CD1c-positive myeloid dendritic cell (primary cell): ENCODE results near the gene BFAR.
"Not testable (repeated sequence)": the region's sequence is repeated elsewhere in the genome, so short reads cannot be mapped to it uniquely, and the experiment has no call there.

ENCODE experiments used
- DNase-seq: peaks from one replicate; pipeline ENCODE4 v3.0.0-alpha.2; 2016; ENCODE audit errors: extremely low spot score

Gene BFAR

DNA sequence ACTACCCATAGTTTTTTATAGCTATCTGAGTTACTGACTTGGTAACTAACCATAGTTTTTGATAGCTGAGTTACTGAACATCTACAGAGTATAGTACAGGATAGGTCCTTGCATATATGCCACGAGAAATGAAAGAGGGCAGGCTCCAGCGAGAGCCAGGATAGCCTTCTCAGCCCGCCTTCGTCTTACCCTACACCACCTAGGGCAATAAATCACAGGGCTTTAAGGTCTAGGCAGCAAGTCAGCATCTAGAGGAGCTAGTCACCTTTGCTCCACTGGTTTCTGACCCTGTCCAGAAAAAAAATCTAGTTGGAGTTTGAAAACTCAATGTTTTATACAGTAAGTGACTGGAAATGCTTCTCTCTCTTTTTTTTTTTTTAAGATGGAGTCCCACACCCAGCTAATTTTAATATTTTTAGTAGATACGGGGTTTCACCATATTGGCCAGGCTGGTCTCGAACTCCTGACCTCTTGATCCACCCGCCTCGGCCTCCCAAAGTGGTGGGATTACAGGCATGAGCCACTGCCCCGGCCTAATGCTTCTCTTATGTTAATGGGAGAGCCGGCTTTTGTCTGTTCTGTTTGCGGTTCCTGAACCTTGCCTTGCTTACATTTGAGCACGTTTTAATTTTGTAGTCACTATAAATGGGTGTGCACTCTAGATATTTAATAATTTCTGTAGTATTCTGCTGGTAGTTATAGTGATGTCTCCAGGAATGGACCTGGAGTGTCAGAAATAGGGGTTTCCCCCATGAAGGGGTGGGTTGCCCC is 2.8 kb downstream of the BFAR start:
- no peak for DNase-seq

DNA sequence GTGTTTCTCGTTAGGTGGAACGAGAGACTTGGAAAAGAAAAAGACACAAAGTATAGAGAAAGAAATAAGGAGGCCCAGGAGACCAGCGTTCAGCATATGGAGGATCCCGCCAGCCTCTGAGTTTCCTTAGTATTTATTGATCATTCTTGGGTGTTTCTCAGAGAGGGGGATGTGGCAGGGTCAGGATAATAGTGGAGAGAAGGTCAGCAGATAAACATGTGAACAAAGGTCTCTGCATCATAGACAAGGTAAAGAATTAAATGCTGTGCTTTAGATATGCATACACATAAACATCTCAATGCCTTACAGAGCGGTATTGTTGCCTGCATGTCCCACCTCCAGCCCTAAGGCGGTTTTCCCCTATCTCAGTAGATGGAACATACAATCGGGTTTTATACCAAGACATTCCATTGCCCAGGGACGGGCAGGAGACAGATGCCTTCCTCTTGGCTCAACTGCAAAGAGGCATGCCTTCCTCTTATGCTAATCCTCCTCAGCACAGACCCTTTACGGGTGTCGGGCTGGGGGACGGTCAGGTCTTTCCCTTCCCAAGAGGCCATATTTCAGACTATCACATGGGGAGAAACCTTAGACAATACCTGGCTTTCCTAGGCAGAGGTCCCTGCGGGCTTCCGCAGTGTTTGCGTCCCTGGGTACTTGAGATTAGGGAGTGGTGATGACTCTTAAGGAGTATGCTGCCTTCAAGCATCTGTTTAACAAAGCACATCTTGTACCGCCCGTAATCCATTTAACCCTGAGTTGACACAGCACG is 3.6 kb downstream of the BFAR start:
- not testable (repeated sequence) for DNase-seq

DNA sequence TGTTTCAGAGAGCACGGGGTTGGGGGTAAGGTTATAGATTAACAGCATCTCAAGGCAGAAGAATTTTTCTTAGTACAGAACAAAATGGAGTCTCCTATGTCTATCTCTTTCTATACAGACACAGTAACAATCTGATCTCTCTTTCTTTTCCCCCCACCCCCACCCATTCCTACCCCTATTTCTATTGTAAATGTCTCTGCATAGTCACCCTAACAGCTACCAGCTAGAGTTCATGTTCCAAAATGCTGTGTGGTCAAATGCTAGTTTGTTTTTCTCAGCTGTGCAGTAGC is 4.1 kb downstream of the BFAR start:
- not testable (repeated sequence) for DNase-seq

DNA sequence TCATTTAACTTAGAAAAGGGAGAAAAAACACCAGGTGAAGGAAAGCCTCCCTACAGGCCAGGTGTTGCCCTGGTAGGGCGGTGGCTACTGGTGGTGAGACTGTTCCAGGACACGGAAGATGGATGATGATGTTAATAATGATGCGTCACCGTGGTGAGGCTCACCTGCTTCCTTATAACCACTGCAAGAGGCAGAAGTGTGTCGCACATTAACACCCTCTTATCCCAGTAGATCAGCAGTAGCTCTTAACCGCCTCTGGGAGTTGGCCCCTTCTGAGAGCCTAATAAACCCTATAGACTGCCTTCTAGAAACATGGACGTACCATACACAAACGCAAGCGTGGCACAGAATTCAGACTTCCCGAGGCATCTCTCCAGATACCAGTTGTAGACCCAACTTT is 7.8 kb downstream of the BFAR start:
- DNase-seq: no peak

DNA sequence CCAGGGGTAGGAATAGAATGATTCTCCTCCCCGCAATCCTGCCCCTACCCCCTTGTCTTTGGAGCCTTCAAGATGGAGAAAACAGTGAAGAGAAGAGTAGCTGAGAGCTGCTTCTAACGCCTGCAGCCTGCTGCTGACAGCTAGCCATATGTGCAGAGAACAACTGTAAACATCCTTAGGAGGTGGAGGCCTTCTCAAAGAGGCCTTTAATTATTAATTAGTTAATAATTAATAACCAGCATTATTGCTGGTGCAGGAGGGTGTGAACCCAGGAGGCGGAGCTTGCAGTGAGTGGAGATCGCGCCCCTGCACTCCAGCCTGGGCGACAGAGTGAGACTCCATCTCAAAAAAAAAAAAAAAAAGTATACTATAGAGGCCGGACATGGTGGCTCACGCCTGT is 8.5 kb downstream of the BFAR start:
- no peak for DNase-seq

DNA sequence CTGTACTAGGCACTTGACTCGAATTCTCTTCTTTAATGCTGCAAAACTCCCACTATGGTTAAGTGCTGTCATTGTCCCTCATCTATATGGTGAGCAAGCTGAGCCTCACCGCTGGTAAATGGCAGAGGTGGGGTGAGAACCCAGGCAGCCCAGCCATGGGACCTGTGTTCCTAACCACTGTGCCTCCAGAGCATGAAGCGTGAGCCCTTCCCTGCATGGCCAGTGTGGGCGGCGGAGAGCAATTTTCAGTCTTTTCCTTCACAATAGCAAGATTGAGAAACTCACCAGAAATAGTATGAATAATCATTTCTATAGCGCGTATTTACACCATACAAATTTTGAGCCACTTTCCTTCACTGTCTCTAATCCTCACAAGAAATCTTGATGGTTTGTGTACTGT is 9.2 kb downstream of the BFAR start:
- no peak for DNase-seq

DNA sequence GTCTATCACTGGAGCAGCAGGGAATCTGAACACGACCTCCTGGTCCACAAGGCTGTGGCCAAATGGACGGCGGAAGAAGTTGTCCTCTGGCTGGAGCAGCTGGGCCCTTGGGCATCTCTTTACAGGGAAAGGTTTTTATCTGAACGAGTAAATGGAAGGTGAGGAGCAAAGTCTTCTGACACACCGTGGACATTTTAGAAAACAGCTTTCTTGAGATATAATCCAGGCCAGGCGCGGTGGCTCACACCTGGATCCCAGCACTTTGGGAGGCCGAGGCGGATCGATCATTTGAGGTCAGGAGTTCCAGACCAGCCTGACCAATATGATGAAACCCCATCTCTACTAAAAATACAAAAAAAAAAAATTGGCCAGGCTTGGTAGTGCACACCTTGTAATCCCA is 17.1 kb downstream of the BFAR start:
- no peak for DNase-seq

DNA sequence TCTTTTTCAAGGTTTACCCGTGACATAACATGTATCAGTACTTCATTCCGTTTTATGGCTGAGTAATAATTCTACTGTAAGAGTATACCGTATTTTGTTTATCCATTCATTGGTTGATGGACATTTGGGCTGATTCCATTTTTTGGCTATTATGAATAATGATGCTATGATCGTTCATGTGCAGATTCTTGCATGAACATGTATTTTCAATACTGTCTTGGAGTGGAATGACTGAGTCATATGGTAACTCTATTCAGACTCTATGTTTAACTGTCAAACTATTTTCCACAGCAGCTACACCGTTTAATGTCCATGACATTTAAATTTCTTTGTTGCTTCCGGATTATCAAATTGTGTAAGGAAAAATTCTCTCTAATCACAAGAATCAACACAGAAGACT is 17.9 kb downstream of the BFAR start:
- DNase-seq: no peak

DNA sequence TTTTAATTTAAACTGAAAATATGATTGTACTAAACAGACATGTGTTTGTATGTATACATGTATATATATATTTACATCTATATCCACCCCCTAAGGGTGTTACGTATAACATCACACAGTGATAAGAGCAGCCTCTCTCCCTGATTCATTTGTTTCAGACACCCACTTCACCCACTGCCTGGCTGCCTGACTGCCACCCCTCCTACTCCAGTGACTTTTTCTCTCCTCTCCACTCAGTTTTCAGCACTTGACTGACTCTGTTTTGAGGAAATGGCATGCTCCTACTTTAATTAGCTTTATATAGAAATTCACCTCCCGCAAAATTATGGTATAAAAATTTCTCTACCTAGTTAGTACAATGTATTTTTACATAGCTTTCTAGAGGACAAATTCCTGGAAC is 20.0 kb downstream of the BFAR start:
- no peak for DNase-seq

DNA sequence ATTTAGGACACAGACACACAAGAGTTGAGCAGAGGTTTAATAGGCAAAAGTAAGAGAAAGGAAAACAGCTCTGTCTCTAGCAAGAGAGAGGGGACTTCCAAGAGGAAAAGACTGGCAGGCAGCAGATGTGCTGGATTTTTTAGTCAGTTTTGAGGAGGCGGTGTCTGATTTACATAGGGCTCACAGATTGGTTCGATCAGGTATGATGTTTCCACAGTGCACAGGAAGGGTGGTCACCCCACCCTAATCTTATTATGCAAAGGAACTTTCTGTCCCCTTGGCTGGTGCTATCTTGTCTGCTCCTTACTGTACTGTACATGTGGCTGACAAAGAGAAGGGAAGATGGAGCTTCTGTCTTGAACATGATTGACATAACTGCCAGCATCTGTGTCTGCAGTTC is 25.3 kb downstream of the BFAR start:
- DNase-seq: no peak

DNA sequence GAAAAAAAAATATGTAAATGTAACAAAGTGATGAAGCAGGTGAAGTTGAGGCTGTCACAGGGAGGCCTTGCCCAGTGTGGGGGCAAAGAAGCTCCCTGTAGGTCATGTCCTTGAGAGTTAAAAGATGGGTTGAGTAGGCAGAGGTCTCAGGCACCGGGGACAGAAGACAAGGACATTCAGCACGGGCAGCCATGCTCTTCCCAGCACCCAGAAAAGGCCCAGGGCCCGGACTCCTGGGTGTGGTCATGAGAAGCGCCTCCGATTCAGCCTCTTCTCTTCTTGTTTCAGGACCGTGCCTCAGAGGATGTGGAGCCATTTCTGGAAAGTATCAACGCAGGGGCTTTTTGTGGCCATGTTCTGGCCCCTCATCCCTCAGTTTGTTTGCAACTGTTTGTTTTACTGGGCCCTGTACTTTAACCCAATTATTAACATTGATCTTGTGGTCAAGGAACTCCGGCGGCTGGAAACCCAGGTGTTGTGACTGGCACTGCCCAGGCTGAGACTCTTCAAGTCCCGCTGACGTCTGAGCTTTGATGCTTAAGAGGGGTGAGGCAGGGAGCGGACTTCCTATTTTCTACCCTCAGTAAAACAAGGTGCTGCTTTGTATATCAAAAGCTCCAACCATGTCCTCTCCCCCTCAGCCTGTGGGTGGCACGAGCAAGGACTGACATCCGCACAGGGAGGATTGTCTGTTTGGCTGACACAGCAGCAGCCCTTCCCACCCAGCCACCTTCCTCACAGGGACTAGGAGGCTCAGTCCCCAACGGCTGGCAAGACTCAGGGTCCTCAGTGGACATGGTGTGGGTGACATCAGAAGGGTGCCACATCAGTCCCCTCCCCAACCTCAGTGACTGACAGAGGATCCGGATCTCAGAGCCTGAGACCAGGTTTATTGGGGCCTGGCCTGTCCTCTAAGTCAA is 34.9 kb downstream of the BFAR start:
- DNase-seq: no peak

DNA sequence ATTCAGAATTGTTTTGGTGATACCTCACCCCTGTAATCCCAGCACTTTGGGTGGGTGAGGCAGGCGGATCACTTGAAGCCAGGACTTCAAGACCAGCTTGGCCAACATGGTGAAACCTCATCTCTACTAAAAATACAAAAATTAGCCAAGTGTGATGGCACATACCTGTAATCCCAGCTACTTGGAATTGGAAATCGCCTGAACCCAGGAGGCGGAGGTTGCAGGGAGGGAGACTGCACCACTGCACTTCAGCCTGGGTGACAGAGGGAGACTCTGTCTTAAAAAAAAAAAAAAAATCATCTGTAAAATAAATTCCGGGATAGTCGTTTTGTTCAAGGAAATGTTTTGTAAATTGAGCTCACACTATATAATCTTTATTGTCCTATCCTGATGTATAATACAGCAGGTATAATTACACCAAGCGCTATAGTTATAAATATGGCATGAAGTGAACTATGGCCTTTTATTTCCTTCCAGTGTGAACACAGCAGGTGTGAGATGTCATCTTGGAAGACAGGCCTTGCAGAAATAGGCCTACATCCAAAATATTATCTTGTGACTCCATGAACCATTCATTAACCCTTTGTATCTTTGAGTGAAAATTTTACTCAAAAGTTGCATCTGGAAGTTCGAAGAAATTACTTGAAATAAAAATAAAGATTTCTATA is 35.9 kb downstream of the BFAR start:
- no peak for DNase-seq

DNA sequence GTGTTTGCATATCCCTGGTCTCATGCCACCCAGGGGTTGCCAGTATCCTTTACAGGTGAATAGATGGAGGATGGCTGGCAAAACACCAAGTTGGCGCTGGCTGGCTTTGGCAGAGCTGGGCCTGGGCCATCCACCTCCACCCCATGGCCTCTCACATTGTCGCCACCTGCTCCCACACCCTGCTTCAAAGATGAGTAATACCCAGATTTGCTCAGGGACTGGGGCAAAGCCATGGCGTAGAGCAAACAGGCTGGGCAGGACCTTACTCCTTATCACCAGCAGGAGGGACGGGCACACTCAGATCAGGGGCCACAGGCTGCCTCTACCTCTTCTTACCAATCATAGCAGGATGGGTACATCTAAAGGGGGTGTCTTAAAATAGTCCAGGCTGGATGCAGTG is 37.0 kb downstream of the BFAR start:
- DNase-seq: no peak

DNA sequence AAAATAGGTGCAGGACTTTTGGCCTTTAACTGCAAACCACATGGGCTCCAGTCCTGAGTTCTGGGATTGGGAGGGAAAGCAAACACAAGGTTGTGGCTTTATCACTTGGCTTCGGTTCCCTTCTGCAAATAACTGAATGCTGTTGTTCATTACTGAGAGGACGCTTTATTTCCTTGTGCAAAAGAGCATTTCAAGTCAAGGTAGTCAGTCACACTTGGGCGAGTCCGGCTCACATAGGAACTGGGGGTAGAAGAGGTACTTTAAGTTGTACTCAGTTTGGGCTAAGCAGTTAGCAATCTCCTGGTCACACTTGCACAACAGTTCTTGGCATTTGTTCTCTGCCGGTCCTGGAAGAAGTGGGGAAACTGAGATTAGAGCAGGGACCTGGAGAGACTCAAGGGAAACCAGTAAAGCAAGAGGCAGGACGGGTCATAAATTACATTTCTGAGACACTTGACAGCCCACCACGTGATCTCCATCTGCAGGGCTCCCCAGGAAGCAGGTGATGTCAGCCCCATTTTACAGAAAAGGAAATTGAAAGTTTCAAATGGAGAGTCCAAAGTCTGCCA is 39.7 kb downstream of the BFAR start:
- DNase-seq: no peak

DNA sequence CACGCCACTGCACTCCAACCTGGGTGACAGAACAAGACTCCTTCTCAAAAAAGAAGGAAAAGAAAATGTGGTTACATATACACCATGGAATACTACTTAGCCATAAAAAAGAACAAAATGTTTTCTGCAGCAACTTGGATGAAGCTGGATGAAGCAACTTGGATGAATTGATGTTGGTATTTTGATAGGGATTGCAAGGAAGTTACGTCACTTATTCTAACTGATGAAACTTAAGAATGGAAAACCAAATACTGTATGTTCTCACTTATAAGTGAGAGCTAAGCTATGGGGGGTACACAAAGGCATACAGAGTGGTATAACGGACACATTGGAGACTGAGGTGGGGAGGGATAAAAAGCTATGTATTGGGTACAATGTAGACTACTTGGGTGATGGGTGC is 43.9 kb downstream of the BFAR start:
- DNase-seq: no peak

DNA sequence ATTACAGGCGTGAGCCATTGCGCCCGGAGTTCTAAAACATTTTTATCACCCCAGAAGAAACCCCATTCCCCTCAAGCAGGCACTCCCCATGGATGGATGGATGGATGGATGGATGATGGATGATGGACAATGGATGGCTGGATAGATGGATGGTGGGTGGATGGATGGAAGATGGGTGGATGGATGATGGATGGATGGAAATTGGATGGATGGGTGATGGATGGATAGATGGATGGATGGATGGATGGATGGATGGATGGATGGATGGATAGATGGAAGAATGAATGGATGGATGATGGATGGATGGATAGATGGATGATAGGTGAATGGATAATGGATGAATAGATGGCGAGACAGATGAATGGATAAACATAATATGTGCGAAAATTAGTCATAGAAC is 44.9 kb downstream of the BFAR start:
- no peak for DNase-seq

DNA sequence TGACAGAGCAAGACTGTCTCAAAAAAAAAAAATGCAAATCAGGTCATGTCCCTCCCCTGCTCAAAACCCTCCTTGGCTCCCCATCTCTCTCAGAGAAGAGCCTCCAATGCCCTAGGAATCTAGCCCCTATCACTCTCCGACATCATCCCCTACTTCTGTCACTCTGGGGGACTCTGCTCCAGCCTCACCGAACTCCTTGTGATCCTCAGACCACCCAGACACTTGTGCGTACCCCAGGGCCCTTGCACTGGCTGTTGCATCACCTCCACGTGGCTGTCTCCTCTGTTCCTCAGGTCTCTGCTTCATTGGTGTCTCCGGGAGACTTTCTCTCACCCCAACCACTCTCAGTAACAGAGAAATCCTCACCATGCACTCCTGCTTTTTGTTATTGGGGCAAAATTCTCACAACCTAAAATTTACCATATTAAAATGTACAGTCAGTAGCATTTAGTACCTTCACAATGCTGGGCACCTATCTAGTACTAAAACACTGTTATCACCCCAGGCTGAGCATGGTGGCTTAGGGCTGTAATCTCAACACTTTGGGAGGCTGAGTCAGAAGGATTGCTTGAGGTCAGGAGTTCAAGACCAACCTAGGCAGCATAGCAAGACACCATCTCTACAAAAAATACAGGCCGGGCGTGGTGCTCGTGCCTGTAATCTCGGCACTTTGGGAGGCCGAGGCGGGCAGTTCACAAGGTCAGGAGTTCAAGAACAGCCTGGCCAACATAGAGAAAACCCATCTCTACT is 46.2 kb downstream of the BFAR start:
- DNase-seq: no peak

DNA sequence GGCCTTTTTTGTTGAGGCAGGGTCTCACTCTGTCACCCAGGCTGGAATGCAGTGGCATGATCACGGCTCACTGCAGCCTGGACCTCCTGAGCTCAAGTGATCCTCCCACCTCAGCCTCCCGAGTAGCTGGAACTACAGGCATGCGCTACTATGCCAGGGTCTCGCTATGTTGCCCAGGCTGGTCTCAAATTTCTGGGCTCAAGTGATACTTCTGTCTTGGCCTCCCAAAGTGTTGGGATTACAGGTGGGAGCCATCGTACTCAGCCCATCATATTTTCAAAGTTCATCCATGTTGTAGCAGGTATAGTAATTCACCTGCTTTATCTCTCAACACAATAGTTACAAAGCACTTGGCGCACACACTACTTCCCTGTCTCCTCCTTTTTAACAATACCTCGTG is 47.6 kb downstream of the BFAR start:
- DNase-seq: not testable (repeated sequence)

DNA sequence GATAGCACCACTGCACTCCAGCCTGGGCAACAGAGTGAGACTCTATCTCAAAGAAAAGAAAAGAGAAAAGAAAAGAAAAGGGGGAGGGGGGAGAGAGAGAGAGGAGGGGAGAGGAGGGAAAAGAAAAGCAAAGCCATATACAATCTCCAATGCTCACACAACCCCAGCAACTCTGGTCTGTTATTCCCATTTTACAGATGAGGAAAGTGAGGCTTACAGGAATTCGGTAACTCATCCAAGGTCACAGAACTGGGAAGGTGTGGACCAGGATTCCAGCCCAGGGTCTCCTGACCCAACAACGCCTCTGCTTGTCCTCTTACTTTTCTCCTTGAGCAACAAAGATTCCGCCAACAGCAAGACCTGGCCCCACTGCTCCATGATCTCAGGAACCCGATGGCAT is 48.4 kb downstream of the BFAR start:
- no peak for DNase-seq

DNA sequence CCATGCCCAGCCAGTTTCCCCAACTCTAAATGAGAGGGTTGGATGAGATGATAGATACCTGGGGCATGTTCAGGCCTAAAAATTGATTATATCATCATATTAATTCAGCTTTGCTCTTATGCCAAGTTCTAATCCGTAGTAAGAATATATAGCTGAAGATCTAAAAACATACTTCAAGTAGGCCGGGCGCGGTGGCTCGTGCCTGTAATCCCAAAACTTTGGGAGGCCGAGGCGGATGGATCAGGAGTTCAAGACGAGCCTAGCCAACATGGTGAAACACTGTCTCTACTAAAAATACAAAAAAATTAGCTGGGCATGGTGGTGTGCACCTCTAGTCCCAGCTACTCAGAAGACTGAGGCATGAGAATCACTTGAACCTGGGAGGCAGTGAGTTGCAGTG is 49.4 kb downstream of the BFAR start:
- DNase-seq: no peak
